T-helper 2 cell (primary cell): Measurements from ENCODE around the gene IQGAP3.
"Not testable (repeated sequence)": the region's sequence is repeated elsewhere in the genome, so short reads cannot be mapped to it uniquely, and the experiment has no call there.

Experiments used
- DNase-seq, 5 experiments: peaks; one replicate each; pipeline versions ENCODE4 v3.0.0 to v3.0.0-alpha.2; 2012 to 2022

The IQGAP3 gene

DNA sequence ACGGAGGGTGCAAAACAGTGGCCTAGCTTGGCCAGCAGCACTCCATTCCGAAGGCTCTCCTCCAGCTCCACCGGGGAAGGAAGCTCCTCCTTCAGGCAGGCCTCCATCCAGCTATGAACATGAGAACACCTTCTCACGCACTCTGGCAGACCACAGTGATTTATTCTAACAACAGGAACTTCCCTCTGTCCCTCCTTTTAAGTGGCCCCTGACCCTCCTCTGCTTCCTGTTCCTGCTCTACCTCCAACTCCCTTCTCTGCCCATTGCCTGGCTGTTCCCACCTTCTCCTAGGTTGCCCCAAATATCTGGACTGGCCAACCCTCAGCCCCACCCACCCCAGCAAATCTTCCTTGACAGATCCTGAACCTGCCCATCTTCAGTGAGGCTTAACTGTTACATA, 5.9 kb downstream of the IQGAP3 start:
- no peak for DNase-seq

DNA sequence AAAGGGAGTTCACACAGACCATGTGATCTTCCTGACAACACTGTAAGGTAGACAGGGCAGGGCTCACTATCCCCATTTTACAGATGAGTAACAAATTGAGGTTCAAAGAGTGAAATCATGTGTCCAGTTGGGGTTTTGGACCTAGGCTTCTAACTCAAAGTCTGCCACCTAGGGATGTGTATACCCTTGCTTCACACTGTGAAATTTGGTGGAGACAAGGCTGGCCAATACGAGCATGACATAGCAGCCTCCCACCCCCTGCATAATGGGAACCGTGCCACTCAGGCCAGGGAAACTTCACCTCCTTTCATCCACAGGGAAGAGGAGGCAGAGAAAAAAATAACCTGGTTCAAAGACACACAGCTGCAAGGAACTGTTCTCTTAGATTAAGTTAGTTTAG, 6.8 kb downstream of the IQGAP3 start:
- no peak for DNase-seq

DNA sequence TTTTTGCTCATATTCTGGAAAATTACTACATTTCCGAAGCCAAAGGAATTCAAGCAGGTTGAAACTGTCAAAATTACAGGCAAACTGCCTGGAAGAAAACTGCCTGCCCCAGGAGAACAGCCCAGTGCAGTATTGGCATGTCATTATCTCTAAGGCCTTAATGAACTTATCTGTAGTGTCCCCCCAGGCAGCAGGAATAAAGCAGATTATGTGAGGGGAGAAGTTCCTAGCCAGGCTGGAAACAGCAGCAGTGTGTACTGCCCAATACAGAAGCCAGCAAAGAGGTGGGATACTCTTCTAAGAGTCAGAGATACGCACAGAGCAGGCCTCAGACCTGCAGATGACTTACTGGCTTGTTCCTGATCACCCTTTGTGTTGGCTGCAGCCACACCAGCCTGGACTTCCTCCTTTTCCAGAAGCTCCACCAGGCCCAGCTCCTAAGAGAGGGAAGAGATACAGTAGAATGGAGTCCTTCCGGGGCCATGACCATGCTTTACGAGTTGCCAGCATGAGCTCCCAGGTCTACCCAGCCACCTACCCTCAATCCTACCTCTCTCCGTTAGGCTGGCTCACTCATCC, 11.7 kb downstream of the IQGAP3 start:
- DNase-seq, result no peak

DNA sequence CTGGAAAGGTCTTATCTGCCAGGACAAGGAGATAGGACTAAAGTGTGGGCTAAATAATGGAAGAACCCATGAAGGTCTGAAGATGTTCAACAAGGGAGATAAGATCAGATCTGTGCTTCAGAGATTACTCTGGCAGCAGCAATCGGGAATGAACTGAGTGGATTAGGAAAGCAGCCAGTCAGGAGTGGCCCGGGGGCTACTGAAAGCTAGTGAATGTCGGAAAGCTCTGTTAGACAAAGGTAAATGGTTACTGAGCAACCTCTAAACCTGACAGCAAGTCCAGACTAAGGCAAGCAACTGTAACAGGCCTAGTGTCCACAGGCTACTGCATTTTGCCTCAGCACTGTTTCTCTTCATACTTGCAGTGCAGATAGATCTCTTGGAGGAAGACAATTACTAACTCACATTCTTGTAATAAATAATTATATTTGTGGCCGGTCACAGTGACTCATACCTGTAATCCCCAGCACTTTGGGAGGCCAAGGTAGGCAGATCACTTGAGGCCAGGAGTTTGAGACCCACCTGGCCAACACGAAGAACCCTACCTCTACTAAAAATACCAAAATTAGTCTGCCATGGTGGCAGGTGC, 12.5 kb downstream of the IQGAP3 start:
- DNase-seq, result no peak

DNA sequence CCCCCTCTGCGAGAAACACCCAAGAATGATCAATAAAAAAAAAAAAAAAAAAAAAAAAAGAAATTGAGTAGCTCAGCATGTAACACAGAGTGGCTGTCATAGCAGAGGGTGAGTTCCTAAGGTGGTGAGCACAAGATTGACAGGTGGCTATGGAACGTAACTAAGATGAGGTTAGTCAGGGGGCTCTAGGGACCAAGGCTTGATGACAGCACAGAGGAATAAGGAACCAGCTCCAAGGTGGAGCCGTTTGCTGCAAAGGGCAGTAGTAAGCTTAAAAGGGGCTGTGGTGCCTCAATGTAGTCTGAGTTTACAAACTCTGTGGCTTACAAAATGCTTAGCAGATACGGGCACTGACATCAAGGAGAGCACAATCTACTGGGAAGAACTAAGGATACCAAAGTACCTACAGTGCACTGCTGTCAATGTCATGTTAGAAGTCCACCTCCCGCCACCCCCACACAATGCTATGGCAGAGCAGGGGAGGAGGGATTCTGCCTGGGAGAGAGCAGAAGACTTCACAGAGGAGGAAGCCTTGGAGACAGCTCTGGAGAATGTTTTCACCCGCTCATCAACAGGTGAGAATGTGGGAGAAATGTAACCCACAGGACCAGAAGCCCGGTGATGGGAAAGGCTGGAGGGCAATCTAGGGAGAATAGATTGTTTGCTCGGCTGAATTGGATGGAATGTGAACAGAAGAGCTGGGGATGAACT, 13.1 kb downstream of the IQGAP3 start:
- DNase-seq, result no peak

DNA sequence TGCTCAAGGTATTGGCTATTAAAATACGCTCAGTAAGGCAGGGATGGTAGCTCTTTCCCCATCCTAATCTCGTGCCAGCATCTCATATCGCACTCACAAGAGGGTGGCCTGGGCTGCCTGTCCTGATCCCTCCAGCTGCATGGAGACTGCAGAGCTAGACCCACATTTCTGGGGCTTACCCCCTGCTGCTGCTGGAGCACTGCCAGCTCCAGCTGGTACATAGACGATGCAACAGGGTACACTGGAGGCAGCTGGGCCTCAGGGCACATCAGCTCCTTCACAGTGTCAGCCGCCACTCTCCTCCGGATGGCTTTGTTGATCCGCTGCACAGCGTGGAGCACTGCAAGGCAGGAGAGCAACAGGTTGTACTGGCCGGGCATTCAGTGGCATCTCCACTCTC, 16.0 kb downstream of the IQGAP3 start:
- no peak for DNase-seq

DNA sequence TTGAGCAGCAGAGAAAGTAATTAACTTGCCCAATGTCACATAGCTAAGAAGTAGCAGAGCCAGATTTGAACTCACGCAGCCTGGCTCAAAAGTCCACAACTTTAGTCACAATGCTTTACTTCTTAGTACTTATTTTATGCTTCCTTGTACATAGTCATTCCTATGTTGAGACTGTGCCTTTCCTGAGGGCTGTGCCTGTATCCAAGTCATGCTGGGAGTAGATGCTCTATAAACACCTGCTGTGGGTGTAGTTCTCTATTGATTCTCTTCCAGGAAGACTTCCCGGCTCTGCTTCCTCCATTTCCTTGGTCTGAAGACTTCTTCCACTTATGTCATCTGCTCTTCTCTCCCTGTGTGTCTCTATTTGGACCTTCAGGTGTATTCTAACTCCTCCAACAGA, 16.6 kb downstream of the IQGAP3 start:
- no peak for DNase-seq

DNA sequence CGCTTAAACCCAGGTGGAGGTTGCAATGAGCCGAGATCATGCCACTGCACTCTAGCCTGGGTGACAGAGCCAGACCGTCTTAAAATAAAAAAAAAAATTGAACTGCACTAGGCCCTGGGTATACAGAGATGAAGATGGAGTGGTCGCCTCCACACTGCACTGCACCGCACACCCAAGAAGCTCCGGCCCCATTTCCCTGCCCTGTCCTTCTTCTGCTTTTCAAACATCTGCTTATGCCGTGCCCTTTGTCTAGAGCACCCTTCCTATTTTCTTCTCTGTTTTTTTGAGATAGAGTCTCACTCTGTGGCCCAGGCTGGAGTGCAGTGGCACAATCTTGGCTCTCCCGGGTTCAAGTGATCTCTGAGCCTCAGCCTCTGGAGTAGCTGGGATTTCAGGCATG, 17.4 kb downstream of the IQGAP3 start:
- DNase-seq, result no peak

DNA sequence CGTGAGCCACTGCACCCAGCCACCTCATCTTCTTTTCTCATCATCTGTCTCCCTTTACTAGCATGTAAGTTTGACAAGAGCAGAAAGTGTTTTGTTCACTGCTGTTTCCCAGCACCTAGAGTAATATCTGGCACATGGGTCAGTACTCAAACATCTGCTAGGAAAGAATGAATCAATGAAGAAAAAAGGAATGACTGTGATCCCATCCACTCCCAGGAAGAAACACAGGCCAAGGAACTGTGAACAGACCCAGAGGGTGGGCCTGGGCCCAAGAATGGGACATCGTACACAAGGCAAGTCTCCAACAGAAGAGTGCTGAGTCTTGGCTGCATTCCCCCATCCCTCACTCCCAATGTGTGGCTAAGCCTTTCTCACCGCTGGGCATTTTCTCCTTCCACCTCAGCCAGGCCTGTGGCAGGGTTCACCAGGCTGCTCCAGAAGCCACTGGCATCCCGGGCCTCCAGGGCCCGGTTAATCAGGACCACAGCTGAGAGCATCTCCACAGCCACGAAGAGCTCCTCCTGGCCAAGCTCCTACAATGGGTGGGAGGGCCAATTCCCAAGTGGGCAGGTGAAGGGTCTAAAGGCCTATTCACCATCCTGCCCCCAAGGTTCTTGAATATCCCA, 18.4 kb downstream of the IQGAP3 start:
- no peak for DNase-seq

DNA sequence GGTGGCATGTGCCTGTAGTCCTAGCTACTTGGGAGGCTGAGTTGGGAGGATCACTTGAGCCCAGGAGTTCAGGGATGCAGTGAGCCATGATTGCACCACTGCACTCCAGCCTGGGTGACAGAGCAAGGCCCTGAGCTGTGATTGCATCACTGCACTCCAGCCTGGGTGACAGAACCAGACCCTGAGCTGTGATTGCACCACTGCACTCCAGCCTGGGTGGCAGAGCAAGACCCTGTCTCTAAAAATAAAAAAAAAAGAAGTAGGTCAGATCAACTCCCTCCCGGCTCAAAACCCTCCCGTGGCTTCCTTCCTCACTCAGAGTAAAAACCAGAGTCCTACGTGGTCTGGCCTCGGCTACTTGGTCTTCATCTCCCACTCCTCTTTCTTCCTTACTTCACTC, 19.4 kb downstream of the IQGAP3 start:
- not testable (repeated sequence) for DNase-seq

DNA sequence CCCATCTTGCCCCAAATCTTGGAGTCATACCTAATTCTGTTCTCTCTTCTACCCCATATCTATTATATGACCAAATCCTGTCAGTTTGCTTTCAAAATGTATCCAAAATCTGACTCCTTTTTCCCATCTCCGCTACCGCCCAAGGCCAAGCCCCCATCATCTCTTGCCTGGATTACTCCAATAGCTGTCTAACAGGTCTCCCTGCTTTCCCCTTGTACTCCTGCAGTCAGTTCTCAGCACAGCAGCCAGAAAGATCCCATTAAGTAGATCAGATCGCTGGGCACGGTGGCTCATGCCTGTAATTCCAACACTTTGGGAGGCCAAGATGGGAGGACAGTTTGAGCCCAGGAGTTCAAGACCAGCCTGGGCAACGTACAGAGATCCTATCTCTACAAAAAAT, 19.8 kb downstream of the IQGAP3 start:
- no peak for DNase-seq

DNA sequence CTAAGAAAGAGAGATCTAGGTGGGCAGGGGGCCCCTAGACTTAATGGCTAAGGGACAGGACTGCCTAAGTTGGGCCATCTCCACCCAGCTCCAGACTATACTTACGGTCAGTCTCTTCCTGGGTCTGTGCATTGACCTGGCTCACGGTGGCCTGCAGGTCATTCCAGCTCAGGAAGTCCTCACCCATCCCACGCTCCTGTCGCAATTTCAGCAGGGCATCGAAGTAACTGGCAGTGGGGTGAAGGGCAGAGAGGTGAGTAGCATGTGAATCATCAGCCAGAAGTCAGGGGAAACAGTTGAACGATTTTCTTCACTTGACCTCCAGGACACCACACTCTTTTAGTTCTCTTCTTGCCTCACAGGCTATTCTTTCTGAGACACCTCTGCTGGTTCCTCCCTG, 20.5 kb downstream of the IQGAP3 start:
- no peak for DNase-seq

DNA sequence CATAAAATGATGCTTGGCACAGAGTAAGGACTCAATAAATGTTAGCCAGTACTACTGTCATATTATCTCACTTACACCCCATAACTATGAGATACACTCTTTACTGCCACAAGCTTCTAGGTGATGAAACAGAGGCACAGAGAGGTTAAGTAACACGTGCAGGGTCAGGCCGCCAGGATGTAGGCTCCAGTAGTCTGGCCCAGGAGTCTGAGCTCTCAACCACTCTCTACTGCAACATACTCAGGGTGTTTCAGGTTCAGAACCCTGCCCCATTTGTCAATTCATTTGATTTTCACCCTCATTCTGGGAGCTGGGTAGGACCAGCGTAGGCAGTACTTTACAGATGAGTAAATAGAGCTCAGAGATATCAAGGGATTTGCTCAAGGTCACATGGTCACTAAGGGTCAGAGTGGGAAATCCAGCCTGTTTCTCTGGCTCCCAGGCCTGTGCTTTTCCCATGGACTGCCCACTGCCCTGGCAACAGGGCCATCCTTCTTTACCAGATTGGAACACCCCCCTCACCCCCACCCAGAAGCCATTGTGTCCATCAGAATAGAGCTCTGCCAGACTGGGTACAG, 21.2 kb downstream of the IQGAP3 start:
- no peak for DNase-seq

DNA sequence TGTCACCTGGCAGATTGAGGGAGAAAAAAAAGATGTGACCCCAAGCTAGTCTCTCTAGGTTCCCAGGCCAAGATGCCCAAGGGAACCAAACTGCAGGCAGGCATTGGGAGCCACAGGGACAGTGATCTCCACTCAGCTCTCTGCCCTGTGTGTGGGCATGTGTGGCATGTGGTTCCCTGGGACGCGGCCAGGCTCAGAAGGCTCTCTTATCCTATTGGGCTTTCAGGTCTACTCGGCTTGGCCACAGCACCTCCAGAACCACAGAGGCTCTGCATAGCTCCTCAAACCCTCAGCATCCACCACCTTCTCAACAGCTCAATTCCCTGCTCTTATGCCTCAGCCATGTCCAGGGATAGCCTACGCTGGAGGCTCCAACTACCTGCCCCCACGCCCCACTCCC, 22.0 kb downstream of the IQGAP3 start:
- no peak for DNase-seq

DNA sequence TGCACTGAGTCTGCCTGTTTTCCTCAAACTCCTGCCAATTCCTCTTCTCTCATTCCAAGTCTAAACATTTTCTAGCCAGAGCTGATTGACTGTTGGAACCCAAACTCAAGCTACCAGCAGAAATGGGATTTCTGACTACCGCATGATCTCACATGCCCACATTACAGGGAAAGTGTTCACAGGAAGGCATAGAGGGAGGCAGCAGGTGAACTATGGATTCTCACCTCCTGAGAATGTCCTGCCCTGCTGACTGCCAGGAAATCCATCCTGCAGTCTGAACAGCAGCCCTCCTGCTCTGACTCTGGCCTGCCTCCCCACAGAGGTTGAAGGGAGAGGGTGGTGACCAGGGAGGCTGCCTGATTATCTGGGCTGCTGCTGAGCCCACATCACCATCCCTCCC, 22.5 kb downstream of the IQGAP3 start:
- DNase-seq, result no peak

DNA sequence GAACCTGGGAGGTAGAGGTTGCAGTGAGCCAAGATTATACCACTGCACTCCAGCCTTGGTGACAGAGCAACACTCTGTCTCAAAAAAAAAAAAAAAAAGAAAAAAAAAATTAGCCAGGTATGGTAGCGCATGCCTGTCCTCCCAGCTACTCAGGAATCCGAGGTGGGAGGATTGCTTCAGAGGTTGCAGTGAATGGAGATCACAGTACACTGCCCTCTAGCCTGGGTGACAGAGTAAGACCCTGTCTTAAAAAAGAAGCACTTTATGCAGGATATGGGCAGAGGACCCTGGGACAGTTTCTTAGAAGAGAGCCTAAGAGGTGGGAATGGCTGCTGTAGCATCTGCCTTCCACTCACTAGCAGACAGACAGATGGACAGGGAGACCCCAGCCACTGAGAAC, 23.0 kb downstream of the IQGAP3 start:
- no peak for DNase-seq

DNA sequence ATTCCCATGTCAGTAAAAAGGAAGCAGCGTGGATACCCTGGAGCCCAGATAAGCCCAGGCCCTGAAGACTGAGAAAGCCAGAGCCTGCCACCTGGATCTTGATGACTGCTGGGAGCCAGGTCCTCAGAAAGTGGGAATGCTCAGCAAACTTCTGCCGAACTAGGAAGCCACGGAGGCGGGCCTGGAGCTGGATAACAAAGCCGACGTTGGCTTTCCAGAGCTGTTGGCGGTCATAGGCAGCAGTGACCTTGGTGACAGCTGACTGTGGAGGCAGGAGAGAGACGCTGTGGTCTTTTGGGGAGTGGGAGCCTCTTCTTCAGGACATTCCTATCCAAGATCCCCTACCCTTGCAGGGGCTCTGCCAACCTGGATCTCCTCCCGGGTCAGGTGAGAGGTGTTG, 24.4 kb downstream of the IQGAP3 start:
- DNase-seq, result no peak

DNA sequence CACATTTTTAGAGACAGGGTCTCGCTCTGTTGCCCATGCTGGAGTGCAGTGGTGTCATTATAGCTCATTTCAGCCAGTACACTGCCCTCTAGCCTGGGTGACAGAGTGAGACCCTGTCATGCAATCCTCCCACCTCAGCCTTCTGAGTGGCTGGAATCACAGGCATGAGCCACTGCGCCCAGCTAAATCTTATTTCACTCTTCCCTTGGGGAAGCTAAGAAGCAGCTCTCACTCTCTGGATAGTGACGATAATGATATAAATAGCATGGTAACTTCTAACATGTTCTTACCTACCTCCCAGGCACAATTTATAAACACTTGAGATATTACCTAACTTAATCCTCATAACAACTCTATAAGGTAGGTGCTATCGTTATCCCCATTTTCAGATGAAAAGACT, 24.9 kb downstream of the IQGAP3 start:
- no peak for DNase-seq

DNA sequence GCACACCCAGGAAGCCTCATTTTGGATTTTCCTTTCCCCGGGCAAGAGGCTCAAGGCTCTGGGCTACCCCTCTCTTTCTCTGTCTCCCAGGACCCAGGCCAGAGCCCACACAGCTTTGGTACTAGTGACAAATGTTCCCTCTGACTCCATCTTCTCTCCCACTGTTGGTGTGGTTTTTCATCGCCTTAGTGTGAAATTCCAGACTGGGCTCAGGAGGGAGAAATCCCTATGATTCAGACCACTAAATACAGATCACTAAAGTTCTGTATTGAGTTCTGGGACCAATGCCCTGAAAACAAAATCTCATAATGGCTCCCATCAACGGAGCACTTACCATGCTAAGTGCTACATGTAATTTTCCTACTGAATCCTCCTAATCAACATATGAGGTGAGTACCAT, 26.1 kb downstream of the IQGAP3 start:
- no peak for DNase-seq

DNA sequence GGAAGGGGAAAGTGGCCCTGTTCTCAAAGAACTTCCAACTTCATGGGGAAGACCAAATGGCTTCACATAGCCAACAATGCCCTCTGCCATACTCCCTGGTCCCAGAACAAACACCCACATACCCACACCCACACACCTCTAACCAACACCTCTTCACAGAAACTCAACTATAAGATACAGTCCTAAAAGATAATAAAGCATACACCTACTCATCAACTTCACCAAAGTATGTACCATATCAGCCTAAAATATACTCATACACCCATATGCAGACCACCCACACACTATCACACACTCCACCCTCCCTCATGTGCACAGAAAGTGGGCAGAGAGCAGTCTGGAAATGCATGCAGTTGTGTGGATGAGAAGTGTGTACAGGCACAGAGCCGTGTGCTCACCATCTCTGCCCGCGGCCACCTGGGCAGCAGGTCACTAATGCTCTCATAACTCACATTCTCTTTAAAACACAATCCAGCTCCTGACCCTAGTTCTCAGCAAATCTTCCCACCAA, 27.7 kb downstream of the IQGAP3 start:
- no peak for DNase-seq

DNA sequence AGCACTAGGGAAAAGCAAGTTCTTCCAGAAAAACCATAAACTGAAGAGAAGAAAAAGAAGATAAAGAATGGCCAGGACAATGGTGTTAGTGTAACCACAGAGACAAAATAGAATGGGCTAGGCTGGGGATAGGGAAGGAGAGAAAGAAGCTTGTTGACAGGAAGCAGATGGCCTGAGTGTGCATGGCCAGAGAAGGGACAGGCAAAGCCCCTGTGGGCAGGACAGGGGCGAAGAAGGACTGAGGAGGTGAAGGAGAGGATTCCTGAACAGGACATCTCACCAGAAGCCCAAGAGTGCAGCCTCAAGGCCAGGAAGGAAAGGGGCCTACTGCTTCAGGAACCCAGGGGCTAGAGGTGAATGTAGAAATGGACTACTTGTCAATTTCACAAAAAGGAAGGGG, 29.3 kb downstream of the IQGAP3 start:
- DNase-seq, result no peak

DNA sequence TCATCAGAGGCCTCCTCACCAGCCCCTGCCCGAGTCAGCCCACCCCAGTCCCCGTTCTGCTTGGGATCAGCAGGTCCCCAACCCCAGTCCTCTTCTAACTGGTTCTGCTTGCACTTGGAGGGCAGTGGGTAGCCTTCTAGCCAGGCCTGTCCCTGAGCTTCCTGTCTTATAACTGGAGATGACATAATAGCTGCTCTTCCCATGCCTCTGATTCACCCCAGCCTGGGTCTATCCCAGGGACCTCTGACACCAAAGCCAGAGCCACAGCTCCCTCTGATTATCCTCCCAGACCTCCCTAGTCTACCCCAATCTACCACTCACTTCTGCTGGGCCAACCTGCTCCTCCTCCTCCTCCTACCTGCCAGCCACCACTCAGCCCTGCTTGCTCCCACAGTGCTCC, 31.4 kb downstream of the IQGAP3 start:
- no peak for DNase-seq

DNA sequence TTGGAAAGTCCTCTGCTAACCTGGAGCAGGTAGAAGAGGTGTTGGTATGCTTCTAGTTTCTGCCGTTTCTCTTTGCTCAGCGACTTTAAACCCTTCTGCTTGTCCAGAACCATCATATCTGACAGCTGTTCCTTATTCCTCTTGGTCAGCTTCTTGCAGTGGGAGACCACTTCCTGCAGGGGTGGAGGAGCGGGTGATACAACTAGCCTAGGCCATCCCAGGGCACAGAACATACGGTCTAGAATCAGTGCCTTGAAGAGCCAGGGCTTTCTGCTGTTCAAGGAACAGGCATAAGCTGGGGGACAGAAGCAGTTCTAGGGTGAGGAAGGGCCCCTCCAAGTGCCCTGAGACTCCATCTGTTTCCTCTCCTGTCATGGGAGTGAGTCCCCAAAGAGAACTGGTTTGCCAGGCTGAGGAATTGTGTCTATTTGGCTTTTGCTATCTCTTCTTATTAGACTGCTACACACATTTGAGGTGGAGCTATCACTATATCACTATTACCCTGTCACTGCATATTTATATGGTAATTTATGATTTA, 32.5 kb downstream of the IQGAP3 start:
- no peak for DNase-seq
